ENCODE measurements around the gene WDR48.

DNA sequence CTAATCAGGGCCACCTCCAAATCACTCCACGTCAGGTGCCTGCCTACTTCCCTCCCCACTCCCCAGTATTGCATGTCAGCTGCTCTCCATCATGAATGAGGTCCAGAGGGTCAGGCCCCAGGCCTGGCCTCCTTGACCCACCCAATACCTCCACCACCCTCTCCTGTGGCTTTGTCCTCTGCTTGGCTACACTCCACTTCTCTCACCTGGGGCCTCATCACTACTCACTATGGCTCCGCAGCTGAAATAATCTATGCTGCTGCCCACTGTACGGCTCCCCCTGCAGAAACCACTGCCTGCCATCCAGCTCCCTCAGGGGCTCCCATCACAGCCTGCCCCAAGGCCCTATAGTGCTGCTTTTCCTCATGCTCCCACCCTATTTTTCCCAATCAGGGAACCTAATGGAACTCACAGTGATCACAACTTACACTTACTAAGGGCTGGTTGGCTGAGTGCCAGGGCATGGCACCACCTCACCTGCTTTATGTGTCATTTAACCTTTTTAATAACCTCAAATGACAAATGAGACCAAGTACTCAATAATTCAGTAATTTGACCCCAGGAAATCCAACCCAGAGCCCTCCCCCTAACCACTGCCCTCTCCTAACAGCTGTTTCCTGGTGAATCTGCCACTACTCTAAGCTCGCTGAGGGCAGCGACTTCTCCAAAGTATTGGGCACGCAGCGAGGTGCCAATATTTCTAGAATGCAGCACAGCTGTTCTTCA, 53.3 kb downstream of the WDR48 start:
- TF ChIP-seq, protein P1, sequence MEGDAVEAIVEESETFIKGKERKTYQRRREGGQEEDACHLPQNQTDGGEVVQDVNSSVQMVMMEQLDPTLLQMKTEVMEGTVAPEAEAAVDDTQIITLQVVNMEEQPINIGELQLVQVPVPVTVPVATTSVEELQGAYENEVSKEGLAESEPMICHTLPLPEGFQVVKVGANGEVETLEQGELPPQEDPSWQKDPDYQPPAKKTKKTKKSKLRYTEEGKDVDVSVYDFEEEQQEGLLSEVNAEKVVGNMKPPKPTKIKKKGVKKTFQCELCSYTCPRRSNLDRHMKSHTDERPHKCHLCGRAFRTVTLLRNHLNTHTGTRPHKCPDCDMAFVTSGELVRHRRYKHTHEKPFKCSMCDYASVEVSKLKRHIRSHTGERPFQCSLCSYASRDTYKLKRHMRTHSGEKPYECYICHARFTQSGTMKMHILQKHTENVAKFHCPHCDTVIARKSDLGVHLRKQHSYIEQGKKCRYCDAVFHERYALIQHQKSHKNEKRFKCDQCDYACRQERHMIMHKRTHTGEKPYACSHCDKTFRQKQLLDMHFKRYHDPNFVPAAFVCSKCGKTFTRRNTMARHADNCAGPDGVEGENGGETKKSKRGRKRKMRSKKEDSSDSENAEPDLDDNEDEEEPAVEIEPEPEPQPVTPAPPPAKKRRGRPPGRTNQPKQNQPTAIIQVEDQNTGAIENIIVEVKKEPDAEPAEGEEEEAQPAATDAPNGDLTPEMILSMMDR (IDR thresholded peaks at IDR 0.05) = no peak
- TF ChIP-seq POLR2A (IDR thresholded peaks at IDR 0.05) = no peak

Data from thyroid gland (tissue), 4 donors.